ENCODE data around the gene SIN3A.

Gene SIN3A

GRCh38 chr15:75361989-75362641 lies 89.4 kb downstream of the SIN3A start:
- H3K4me3 ChIP-seq (replicated peaks; ENCODE audit: low read depth, low read length): no peak overlapping the region
- no peak for TF ChIP-seq CTCF (IDR thresholded peaks at IDR 0.05; ENCODE audit: low read length, missing control alignments)

GRCh38 chr15:75361361-75361988 lies 90.0 kb downstream of the SIN3A start:
- no peak for TF ChIP-seq CTCF (IDR thresholded peaks at IDR 0.05; ENCODE audit: low read length, missing control alignments)
- DNase-seq (ENCODE audit: low read depth): no peak
- no peak overlapping the region for H3K4me3 ChIP-seq (replicated peaks; ENCODE audit: low read depth, low read length)

More at GRCh38 chr15:75361989-75362641, 89.4 kb downstream of the SIN3A start:
- DNase-seq (ENCODE audit: low read depth): no peak

- TF ChIP-seq CTCF (IDR thresholded peaks at IDR 0.05; ENCODE audit: low read length, missing control alignments): no peak
- no peak for DNase-seq (ENCODE audit: low read depth)
Measured at GRCh38 chr15:75360856-75361255, 90.6 kb downstream of the SIN3A start.

GRCh38 chr15:75360391-75360790 lies 91.1 kb downstream of the SIN3A start:
- H3K4me3 ChIP-seq (replicated peaks; ENCODE audit: low read depth, low read length): no peak overlapping the region
- no peak for DNase-seq (ENCODE audit: low read depth)
- no peak for TF ChIP-seq CTCF (IDR thresholded peaks at IDR 0.05; ENCODE audit: low read length, missing control alignments)

More at GRCh38 chr15:75360856-75361255, 90.6 kb downstream of the SIN3A start:
- H3K4me3 ChIP-seq (replicated peaks; ENCODE audit: low read depth, low read length): no peak overlapping the region

- DNase-seq (ENCODE audit: low read depth): no peak
- TF ChIP-seq CTCF (IDR thresholded peaks at IDR 0.05; ENCODE audit: low read length, missing control alignments): no peak
- H3K4me3 ChIP-seq (replicated peaks; ENCODE audit: low read depth, low read length): no peak overlapping the region
Measured at GRCh38 chr15:75359537-75360250, 91.8 kb downstream of the SIN3A start.

GRCh38 chr15:75358771-75359536 lies 92.5 kb downstream of the SIN3A start:
- TF ChIP-seq CTCF (IDR thresholded peaks at IDR 0.05; ENCODE audit: low read length, missing control alignments): no peak
- no peak overlapping the region for H3K4me3 ChIP-seq (replicated peaks; ENCODE audit: low read depth, low read length)
- DNase-seq (ENCODE audit: low read depth): no peak
